Fibroblast of mammary gland (primary cell): ENCODE results near the gene NME5.
"Not testable (repeated sequence)": the region's sequence is repeated elsewhere in the genome, so short reads cannot be mapped to it uniquely, and the experiment has no call there.

Experiments
- DNase-seq: peaks from one replicate; pipeline ENCODE4 v3.0.0-alpha.2; 2010; ENCODE audit warnings: low read depth
- H3K4me3 ChIP-seq: 2 replicates; pipeline ENCODE4 v1.5.1; 2011; ENCODE audit warnings: low read depth, mild to moderate bottlenecking, low read length, moderate library complexity; ENCODE audit not compliant: control insufficient read depth
- TF ChIP-seq, protein P1 (sequence below): conservative IDR thresholded peaks from 2 replicates; pipeline ENCODE4 v1.5.1; 2011; ENCODE audit warnings: low read depth, low read length, inconsistent platforms; ENCODE audit not compliant: control insufficient read depth, insufficient read depth

Gene NME5

DNA sequence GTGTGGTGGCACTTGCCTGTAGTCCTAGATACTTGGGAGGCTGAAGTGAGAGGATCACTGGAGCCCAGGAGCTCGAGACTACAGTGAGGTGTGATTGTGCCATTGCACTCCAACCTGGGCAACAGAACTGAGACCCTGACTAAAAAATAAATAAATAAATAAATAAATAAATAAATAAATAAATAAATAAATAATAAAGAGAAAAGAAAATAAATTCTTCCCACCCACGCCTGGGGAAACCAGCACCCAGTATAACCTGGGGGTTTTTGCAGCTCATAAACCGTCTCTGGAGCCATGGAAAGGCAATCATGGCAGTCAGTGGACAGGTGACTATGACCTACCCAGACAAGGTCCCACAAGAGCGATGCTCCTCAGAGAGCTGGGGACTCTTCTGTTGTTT lies 47.5 kb downstream of the NME5 start:
- no peak overlapping the region for H3K4me3 ChIP-seq
- TF ChIP-seq, protein P1, sequence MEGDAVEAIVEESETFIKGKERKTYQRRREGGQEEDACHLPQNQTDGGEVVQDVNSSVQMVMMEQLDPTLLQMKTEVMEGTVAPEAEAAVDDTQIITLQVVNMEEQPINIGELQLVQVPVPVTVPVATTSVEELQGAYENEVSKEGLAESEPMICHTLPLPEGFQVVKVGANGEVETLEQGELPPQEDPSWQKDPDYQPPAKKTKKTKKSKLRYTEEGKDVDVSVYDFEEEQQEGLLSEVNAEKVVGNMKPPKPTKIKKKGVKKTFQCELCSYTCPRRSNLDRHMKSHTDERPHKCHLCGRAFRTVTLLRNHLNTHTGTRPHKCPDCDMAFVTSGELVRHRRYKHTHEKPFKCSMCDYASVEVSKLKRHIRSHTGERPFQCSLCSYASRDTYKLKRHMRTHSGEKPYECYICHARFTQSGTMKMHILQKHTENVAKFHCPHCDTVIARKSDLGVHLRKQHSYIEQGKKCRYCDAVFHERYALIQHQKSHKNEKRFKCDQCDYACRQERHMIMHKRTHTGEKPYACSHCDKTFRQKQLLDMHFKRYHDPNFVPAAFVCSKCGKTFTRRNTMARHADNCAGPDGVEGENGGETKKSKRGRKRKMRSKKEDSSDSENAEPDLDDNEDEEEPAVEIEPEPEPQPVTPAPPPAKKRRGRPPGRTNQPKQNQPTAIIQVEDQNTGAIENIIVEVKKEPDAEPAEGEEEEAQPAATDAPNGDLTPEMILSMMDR = no peak
- no peak for DNase-seq

DNA sequence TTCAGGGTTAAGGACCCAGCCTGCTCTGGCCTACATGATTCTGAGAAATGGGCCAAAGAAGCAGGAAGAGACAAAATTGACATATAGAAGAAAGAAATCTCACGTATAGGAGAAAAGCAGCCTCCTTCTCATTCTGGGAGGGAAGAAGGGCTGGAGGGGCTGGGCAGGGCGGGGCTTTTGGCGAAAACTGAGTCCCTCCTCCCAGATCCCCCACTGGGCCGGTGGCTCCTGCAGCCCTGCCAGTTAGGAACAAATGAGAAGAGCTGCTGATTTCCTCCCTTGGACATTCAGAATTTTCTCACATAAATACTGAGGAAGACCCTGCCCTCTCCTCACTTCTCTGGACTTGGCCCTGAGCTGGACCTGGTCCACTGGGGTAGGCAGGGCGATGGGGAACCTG lies 55.5 kb downstream of the NME5 start, which contains the start of gene WNT8A:
TSS of gene WNT8A (plus strand) at position 332 of the 400 bp plus-strand sequence. CDS start 95 bp downstream, outside the sequence.
- no peak within 1 kb of the TSS for H3K4me3 ChIP-seq
- no peak for DNase-seq
- TF ChIP-seq, protein P1 = no peak

DNA sequence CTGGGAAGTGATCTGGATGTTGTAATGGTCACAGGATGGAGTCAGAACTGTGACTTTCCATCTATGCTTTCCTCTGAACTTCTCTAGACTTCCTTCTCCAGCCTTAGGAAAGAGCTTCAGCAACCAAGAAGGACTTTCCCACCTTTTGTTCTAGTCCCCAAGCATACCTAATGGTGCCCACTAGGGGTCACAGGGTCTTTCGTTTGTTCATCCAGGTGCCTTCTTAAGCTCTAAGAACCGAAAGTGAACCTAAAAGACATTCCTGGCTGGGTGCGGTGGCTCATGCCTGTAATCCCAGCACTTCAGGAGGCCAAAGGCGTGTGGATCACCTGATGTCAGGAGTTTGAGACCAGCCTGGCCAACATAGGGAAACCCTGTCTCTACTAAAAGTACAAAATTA lies 57.2 kb downstream of the NME5 start:
- TF ChIP-seq, protein P1 = no peak
- no peak for DNase-seq
- H3K4me3 ChIP-seq = no peak overlapping the region

DNA sequence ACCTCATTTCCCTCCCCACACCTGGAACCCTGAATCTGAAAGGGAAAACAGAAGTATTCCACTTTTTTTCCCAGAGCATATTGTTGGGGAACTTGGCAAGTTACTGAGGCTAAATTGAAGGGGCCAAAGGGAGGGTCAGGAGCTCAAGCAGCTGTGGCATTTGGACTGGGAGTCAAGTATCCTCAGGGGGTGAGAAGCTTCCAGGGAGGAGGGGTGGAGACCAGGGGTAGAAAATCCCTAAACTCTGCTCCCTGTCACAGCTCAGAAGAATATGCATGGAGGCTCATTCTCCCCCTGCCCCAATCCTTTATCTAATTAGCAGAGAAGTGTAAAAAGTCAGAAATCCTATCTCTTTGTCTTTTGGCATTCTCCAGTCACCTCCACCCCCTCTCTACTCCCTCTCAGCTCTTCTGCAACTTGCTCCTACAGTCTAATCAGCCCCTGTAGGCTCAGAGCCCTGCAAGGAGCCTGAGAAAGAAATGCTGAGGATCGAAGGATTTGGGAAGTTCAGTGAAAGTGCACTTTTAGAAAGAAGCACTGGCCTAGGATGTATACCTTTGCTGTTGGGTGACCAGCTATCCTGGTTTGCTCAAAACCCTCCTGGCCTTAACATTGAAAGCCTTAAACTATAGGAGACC lies 61.1 kb downstream of the NME5 start:
- DNase-seq = no peak
- H3K4me3 ChIP-seq = no peak overlapping the region
- TF ChIP-seq, protein P1 = no peak

DNA sequence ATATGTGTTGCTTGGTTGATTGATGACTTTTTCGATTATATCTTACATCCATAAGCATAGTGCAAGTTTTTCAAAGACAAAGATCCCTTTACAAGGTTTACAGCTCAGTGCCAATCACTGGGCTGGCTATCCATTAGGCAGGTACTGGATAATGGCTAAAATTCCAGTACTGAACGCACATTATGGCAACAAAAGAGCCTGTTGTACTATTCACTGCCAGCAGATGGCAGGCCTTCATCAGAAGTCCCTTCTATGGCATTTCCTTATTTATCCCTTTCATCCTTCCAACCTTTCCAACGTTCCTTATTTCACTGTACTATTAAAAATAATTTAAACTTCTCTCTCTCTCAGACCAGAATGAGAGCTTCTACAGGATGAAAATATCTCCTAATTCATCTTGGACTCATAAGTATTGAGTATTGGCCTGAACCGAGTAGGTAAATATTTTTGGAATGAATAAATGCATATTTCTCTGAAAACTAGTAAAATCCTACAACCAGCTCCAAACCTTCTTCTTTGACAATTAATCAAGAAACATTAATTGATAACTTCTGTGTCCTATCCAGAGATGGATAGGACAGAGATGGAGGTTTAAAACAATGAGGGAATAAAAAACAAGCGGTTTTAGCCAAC lies 62.0 kb downstream of the NME5 start:
- no peak overlapping the region for H3K4me3 ChIP-seq
- peak; percentile 72 for DNase-seq
- TF ChIP-seq, protein P1 = peak; percentile 93

DNA sequence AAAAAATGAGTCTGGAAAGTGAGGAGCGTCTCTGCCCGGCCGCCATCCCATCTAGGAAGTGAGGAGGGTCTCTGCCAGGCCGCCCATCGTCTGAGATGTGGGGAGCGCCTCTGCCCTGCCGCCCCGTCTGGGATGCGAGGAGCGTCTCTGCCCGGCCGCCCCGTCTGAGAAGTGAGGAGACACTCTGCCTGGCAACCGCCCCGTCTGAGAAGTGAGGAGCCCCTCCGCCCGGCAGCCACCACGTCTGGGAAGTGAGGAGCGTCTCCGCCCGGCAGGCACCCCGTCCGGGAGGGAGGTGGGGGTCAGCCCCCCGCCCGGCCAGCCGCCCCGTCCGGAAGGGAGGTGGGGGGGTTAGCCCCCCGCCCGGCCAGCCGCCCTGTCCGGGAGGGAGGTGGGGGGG lies 69.2 kb downstream of the NME5 start:
- not testable (repeated sequence) for H3K4me3 ChIP-seq, DNase-seq

DNA sequence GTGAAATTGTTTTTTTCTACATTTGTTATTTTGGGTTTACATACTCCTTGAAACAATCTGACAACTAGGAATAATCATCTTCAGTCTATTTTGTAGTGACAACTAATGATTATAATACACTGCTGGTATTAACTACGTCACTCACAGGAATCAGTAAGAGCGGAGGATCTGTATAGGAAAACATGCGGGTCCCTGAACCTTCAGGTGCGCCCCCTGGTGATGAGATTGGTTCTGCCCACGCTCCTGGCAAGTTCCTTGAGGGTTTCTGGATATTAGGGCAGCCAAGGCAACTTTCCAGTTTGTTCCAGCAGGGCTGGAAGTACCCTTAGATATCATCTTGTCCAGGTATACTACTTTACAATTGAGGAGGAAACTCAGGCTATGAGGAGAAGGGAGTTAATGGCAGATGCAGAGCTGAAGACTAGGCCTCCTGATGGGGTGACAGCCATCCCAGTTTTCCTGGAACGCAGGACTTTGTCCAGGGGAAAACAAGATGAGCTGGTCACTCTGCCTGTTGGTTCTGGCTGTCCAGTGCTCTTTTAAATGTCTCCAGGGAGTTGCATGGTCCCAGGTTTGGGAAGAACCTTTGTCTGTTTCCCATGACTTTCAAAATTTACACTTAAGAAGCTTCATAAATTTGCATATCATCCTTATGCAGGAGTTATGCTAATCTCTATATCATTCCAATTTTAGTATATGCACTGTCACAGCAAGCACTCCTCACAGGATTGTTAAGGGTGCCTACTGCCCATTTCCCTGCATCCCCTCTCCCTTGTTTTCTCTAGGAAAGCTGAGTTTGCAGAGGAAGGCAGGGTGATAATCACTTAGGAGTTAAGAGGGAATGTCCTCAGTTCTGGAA lies 70.3 kb downstream of the NME5 start:
- peak; percentile 77 for DNase-seq
- H3K4me3 ChIP-seq = no peak overlapping the region
- TF ChIP-seq, protein P1 = peak; percentile 82
